Measurements from ENCODE around the gene UGT1A10.
"Not testable (repeated sequence)": the region's sequence is repeated elsewhere in the genome, so short reads cannot be mapped to it uniquely, and the experiment has no call there.

The UGT1A10 gene

GRCh38 chr2:233743464-233744259, 107.4 kb downstream of the UGT1A10 start:
- no peak for DNase-seq (ENCODE audit: low spot score)

- DNase-seq (ENCODE audit: low spot score): no peak
Measured at GRCh38 chr2:233745073-233745755, 109.0 kb downstream of the UGT1A10 start.

- DNase-seq (ENCODE audit: low spot score): not testable (repeated sequence)
Measured at GRCh38 chr2:233745838-233746237, 109.6 kb downstream of the UGT1A10 start.

- DNase-seq (ENCODE audit: low spot score): no peak
Measured at GRCh38 chr2:233746475-233747282, 110.4 kb downstream of the UGT1A10 start.

GRCh38 chr2:233747283-233747544, 111.0 kb downstream of the UGT1A10 start:
- no peak for DNase-seq (ENCODE audit: low spot score)

GRCh38 chr2:233750689-233751088, 114.4 kb downstream of the UGT1A10 start:
- not testable (repeated sequence) for DNase-seq (ENCODE audit: low spot score)

- not testable (repeated sequence) for DNase-seq (ENCODE audit: low spot score)
Measured at GRCh38 chr2:233751212-233752009, 115.2 kb downstream of the UGT1A10 start.

- DNase-seq (ENCODE audit: low spot score): no peak
Measured at GRCh38 chr2:233754872-233755611, 118.8 kb downstream of the UGT1A10 start.

GRCh38 chr2:233756429-233757081, 120.3 kb downstream of the UGT1A10 start:
- DNase-seq (ENCODE audit: low spot score): no peak

GRCh38 chr2:233758141-233758540, 121.9 kb downstream of the UGT1A10 start:
- DNase-seq (ENCODE audit: low spot score): no peak

GRCh38 chr2:233758849-233759248, 122.6 kb downstream of the UGT1A10 start:
- no peak for DNase-seq (ENCODE audit: low spot score)

- no peak for DNase-seq (ENCODE audit: low spot score)
Measured at GRCh38 chr2:233760043-233760442, 123.8 kb downstream of the UGT1A10 start, which contains the start of gene UGT1A1. TSS of gene UGT1A1 (plus strand) at chr2:233760270. CDS start at chr2:233760288, 18 bp downstream.

- DNase-seq (ENCODE audit: low spot score): no peak
Measured at GRCh38 chr2:233761040-233761769, 125.0 kb downstream of the UGT1A10 start.

GRCh38 chr2:233764264-233764663, 128.0 kb downstream of the UGT1A10 start:
- DNase-seq (ENCODE audit: low spot score): no peak

GRCh38 chr2:233764761-233765160, 128.5 kb downstream of the UGT1A10 start:
- no peak for DNase-seq (ENCODE audit: low spot score)

GRCh38 chr2:233766416-233766815, 130.2 kb downstream of the UGT1A10 start:
- DNase-seq (ENCODE audit: low spot score): no peak

GRCh38 chr2:233768076-233768475, 131.8 kb downstream of the UGT1A10 start:
- DNase-seq (ENCODE audit: low spot score): no peak

GRCh38 chr2:233769260-233769659, 133.0 kb downstream of the UGT1A10 start:
- no peak for DNase-seq (ENCODE audit: low spot score)

- no peak for DNase-seq (ENCODE audit: low spot score)
Measured at GRCh38 chr2:233772153-233772552, 135.9 kb downstream of the UGT1A10 start.

- no peak for DNase-seq (ENCODE audit: low spot score)
Measured at GRCh38 chr2:233772583-233772982, 136.3 kb downstream of the UGT1A10 start.

All from putamen (tissue), 1 donor.